ENCODE results near the gene F5.

DNA sequence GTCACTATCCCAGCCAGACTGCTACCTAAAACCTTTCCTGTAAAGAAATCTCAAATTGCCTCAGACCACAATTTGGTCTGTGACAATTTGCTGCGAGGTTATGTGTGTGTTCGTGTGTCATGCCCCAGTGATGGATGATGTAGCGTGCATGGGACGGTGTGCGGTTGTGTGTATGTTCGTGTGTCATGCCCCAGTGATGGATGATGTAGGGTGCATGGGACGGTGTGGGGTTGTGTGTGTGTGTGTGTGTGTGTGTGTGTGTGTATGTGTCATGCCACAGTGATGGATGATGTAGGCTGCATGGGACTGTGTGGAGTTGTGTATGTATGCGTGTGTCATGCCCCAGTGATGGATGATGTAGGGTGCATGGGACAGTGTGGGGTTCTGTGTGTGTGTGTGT is 34.3 kb upstream of the F5 start:
- TF ChIP-seq, protein P1, sequence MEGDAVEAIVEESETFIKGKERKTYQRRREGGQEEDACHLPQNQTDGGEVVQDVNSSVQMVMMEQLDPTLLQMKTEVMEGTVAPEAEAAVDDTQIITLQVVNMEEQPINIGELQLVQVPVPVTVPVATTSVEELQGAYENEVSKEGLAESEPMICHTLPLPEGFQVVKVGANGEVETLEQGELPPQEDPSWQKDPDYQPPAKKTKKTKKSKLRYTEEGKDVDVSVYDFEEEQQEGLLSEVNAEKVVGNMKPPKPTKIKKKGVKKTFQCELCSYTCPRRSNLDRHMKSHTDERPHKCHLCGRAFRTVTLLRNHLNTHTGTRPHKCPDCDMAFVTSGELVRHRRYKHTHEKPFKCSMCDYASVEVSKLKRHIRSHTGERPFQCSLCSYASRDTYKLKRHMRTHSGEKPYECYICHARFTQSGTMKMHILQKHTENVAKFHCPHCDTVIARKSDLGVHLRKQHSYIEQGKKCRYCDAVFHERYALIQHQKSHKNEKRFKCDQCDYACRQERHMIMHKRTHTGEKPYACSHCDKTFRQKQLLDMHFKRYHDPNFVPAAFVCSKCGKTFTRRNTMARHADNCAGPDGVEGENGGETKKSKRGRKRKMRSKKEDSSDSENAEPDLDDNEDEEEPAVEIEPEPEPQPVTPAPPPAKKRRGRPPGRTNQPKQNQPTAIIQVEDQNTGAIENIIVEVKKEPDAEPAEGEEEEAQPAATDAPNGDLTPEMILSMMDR (conservative IDR thresholded peaks at IDR 0.05; ENCODE audit: low read depth in 2 of 2): no peak
- no peak for TF ChIP-seq CREB1 (CRISPR knock-in tag; IDR thresholded peaks at IDR 0.05; ENCODE audit: low read depth)
- no peak for TF ChIP-seq JUNB (IDR thresholded peaks at IDR 0.05; ENCODE audit: unreplicated experiment)
- TF ChIP-seq, protein P2, sequence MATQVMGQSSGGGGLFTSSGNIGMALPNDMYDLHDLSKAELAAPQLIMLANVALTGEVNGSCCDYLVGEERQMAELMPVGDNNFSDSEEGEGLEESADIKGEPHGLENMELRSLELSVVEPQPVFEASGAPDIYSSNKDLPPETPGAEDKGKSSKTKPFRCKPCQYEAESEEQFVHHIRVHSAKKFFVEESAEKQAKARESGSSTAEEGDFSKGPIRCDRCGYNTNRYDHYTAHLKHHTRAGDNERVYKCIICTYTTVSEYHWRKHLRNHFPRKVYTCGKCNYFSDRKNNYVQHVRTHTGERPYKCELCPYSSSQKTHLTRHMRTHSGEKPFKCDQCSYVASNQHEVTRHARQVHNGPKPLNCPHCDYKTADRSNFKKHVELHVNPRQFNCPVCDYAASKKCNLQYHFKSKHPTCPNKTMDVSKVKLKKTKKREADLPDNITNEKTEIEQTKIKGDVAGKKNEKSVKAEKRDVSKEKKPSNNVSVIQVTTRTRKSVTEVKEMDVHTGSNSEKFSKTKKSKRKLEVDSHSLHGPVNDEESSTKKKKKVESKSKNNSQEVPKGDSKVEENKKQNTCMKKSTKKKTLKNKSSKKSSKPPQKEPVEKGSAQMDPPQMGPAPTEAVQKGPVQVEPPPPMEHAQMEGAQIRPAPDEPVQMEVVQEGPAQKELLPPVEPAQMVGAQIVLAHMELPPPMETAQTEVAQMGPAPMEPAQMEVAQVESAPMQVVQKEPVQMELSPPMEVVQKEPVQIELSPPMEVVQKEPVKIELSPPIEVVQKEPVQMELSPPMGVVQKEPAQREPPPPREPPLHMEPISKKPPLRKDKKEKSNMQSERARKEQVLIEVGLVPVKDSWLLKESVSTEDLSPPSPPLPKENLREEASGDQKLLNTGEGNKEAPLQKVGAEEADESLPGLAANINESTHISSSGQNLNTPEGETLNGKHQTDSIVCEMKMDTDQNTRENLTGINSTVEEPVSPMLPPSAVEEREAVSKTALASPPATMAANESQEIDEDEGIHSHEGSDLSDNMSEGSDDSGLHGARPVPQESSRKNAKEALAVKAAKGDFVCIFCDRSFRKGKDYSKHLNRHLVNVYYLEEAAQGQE (IDR thresholded peaks at IDR 0.05; ENCODE audit: unreplicated experiment): no peak
- TF ChIP-seq EZH2 (IDR thresholded peaks at IDR 0.05; ENCODE audit: low read depth, unreplicated experiment): no peak
- no peak for TF ChIP-seq EZH2phosphoT487 (IDR thresholded peaks at IDR 0.05; ENCODE audit: unreplicated experiment)
- TF ChIP-seq POLR2AphosphoS5 (IDR thresholded peaks at IDR 0.05; ENCODE audit: low read depth): no peak
- TF ChIP-seq STAT1 (IDR thresholded peaks at IDR 0.05; ENCODE audit: unreplicated experiment): no peak
- TF ChIP-seq, protein P3, sequence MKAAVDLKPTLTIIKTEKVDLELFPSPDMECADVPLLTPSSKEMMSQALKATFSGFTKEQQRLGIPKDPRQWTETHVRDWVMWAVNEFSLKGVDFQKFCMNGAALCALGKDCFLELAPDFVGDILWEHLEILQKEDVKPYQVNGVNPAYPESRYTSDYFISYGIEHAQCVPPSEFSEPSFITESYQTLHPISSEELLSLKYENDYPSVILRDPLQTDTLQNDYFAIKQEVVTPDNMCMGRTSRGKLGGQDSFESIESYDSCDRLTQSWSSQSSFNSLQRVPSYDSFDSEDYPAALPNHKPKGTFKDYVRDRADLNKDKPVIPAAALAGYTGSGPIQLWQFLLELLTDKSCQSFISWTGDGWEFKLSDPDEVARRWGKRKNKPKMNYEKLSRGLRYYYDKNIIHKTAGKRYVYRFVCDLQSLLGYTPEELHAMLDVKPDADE (IDR thresholded peaks at IDR 0.05): no peak
- TF ChIP-seq ZNF331 (CRISPR knock-in tag; IDR thresholded peaks at IDR 0.05; ENCODE audit: low read depth): no peak
- TF ChIP-seq NANOG (IDR thresholded peaks at IDR 0.05; ENCODE audit: borderline replicate concordance): no peak
- TF ChIP-seq ZNF114 (CRISPR knock-in tag; IDR thresholded peaks at IDR 0.05): no peak
- TF ChIP-seq, protein P4, sequence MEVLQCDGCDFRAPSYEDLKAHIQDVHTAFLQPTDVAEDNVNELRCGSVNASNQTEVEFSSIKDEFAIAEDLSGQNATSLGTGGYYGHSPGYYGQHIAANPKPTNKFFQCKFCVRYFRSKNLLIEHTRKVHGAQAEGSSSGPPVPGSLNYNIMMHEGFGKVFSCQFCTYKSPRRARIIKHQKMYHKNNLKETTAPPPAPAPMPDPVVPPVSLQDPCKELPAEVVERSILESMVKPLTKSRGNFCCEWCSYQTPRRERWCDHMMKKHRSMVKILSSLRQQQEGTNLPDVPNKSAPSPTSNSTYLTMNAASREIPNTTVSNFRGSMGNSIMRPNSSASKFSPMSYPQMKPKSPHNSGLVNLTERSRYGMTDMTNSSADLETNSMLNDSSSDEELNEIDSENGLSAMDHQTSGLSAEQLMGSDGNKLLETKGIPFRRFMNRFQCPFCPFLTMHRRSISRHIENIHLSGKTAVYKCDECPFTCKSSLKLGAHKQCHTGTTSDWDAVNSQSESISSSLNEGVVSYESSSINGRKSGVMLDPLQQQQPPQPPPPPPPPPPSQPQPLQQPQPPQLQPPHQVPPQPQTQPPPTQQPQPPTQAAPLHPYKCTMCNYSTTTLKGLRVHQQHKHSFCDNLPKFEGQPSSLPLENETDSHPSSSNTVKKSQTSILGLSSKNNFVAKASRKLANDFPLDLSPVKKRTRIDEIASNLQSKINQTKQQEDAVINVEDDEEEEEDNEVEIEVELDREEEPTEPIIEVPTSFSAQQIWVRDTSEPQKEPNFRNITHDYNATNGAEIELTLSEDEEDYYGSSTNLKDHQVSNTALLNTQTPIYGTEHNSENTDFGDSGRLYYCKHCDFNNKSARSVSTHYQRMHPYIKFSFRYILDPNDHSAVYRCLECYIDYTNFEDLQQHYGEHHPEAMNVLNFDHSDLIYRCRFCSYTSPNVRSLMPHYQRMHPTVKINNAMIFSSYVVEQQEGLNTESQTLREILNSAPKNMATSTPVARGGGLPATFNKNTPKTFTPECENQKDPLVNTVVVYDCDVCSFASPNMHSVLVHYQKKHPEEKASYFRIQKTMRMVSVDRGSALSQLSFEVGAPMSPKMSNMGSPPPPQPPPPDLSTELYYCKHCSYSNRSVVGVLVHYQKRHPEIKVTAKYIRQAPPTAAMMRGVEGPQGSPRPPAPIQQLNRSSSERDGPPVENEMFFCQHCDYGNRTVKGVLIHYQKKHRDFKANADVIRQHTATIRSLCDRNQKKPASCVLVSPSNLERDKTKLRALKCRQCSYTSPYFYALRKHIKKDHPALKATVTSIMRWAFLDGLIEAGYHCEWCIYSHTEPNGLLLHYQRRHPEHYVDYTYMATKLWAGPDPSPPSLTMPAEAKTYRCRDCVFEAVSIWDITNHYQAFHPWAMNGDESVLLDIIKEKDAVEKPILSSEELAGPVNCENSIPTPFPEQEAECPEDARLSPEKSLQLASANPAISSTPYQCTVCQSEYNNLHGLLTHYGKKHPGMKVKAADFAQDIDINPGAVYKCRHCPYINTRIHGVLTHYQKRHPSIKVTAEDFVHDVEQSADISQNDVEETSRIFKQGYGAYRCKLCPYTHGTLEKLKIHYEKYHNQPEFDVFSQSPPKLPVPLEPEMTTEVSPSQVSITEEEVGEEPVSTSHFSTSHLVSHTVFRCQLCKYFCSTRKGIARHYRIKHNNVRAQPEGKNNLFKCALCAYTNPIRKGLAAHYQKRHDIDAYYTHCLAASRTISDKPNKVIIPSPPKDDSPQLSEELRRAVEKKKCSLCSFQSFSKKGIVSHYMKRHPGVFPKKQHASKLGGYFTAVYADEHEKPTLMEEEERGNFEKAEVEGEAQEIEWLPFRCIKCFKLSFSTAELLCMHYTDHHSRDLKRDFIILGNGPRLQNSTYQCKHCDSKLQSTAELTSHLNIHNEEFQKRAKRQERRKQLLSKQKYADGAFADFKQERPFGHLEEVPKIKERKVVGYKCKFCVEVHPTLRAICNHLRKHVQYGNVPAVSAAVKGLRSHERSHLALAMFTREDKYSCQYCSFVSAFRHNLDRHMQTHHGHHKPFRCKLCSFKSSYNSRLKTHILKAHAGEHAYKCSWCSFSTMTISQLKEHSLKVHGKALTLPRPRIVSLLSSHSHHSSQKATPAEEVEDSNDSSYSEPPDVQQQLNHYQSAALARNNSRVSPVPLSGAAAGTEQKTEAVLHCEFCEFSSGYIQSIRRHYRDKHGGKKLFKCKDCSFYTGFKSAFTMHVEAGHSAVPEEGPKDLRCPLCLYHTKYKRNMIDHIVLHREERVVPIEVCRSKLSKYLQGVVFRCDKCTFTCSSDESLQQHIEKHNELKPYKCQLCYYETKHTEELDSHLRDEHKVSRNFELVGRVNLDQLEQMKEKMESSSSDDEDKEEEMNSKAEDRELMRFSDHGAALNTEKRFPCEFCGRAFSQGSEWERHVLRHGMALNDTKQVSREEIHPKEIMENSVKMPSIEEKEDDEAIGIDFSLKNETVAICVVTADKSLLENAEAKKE (CRISPR knock-in tag; IDR thresholded peaks at IDR 0.05): no peak
